Neural cell (in vitro differentiated cells): Measurements from ENCODE around the gene RPS2. TPM values are rescaled to one million over a fixed set of nuclear protein-coding genes. Genes with fewer than 3 reads are reported as not detected.

ENCODE experiments used
- H2AFZ ChIP-seq: fragments of 200-600, 300-800 bp; sonication (generic), shearing (Covaris generic); 2 replicates; pipeline ENCODE4 v1.6.0; 2014; ENCODE audit warnings: low read depth, mild to moderate bottlenecking, antibody characterized with exemption, low read length, moderate library complexity
- H3F3A ChIP-seq: fragments of 200-600 bp; shearing (Covaris generic); 2 replicates; pipeline ENCODE4 v1.6.1; 2016; ENCODE audit warnings: mild to moderate bottlenecking, moderate library complexity, mixed read lengths, antibody characterized with exemption, low read length; ENCODE audit not compliant: insufficient read depth, poor library complexity, severe bottlenecking
- H3K27ac ChIP-seq: fragments of 200-600, 300-800 bp; sonication (generic), shearing (Covaris generic); 2 replicates; pipeline ENCODE4 v1.5.1; 2014; ENCODE audit warnings: mild to moderate bottlenecking, low read length, moderate library complexity
- H3K27me3 ChIP-seq: fragments of 300-800, 200-600 bp; sonication (generic), shearing (Covaris generic); 2 replicates; pipeline ENCODE4 v1.6.0; 2014; ENCODE audit warnings: mild to moderate bottlenecking, low read depth, low read length, moderate library complexity; ENCODE audit not compliant: insufficient read depth
- H3K36me3 ChIP-seq: fragments of 300-800, 200-600 bp; sonication (generic), shearing (Covaris generic); 2 replicates; pipeline ENCODE4 v1.5.1; 2014; ENCODE audit warnings: mild to moderate bottlenecking, antibody characterized with exemption, low read length, moderate library complexity; ENCODE audit not compliant: insufficient read depth
- H3K4me2 ChIP-seq: fragments of 300-800, 200-600 bp; sonication (generic), shearing (Covaris generic); 2 replicates; pipeline ENCODE4 v1.6.0; 2014; ENCODE audit warnings: mild to moderate bottlenecking, low read length
- H3K4me3 ChIP-seq: fragments of 300-800, 200-600 bp; sonication (generic), shearing (Covaris generic); 2 replicates; pipeline ENCODE4 v1.5.1; 2014; ENCODE audit warnings: mild to moderate bottlenecking, low read length, moderate library complexity
- H3K79me2 ChIP-seq: fragments of 200-600 bp; shearing (Covaris generic); replicated peaks from 2 replicates; pipeline ENCODE4 v1.6.0; 2014; ENCODE audit warnings: mild to moderate bottlenecking, low read length, moderate library complexity; ENCODE audit not compliant: insufficient read depth
- H3K9ac ChIP-seq: fragments of 300-800, 200-600 bp; sonication (generic), shearing (Covaris generic); 2 replicates; pipeline ENCODE4 v1.6.1; 2016; ENCODE audit warnings: mild to moderate bottlenecking, low read length, mixed read lengths
- H3K9me2 ChIP-seq: fragments of 200-600 bp; shearing (Covaris generic); 2 replicates; pipeline ENCODE4 v1.6.1; 2016; ENCODE audit warnings: mild to moderate bottlenecking, low read length, mixed read lengths; ENCODE audit not compliant: insufficient read depth
- H3K9me3 ChIP-seq: fragments of 200-600, 300-800 bp; sonication (generic), shearing (Covaris generic); 2 replicates; pipeline ENCODE4 v1.6.1; 2016; ENCODE audit warnings: mild to moderate bottlenecking, mixed run types, low read length, moderate library complexity, mixed read lengths
- H4K20me1 ChIP-seq: fragments of 200-600 bp; shearing (Covaris generic); 2 replicates; pipeline ENCODE4 v1.6.1; 2016; ENCODE audit warnings: mild to moderate bottlenecking, mixed run types; ENCODE audit not compliant: insufficient read depth
- EP300 ChIP-seq: fragments of 450-650 bp; conservative IDR thresholded peaks from 2 replicates; pipeline ENCODE4 v1.6.1; 2014; ENCODE audit warnings: antibody characterized with exemption, mild to moderate bottlenecking, moderate library complexity; ENCODE audit not compliant: poor library complexity, severe bottlenecking
- EZH2 ChIP-seq: fragments of 200-600, 300-800 bp; shearing (Covaris generic), sonication (generic); IDR thresholded peaks from 2 replicates; pipeline ENCODE4 v1.6.1; 2014; ENCODE audit warnings: antibody characterized with exemption, low read length, borderline replicate concordance, mild to moderate bottlenecking; ENCODE audit not compliant: insufficient read depth, poor library complexity, severe bottlenecking
- MXI1 ChIP-seq: fragments of 450-650 bp; conservative IDR thresholded peaks from 2 replicates; pipeline ENCODE4 v1.6.1; 2014; ENCODE audit warnings: antibody characterized with exemption, mild to moderate bottlenecking; ENCODE audit not compliant: poor library complexity, severe bottlenecking
- POLR2AphosphoS5 ChIP-seq: IDR thresholded peaks from 2 replicates; pipeline ENCODE4 v1.6.1; 2012
- RAD21 ChIP-seq: fragments of 450-650 bp; conservative IDR thresholded peaks from 2 replicates; pipeline ENCODE4 v1.6.1; 2014; ENCODE audit warnings: antibody characterized with exemption, mild to moderate bottlenecking, moderate library complexity
- SMC3 ChIP-seq: fragments of 450-650 bp; conservative IDR thresholded peaks from 2 replicates; pipeline ENCODE4 v1.6.1; 2014; ENCODE audit warnings: antibody characterized with exemption, mild to moderate bottlenecking, moderate library complexity; ENCODE audit not compliant: poor library complexity
- TAF1 ChIP-seq: IDR thresholded peaks from 2 replicates; pipeline ENCODE4 v1.6.1; 2012; ENCODE audit warnings: low read depth
- polyA plus RNA-seq: library from polyadenylated mRNA; depleted of rRNA; stranded (reverse); fragments of >200 nt; gene quantifications from 2 replicates; pipeline ENCODE4 v1.2.3, GENCODE V29; 2014
- TF ChIP-seq, protein P1 (sequence below): fragments of 450-650 bp; IDR thresholded peaks from 2 replicates; pipeline ENCODE4 v1.5.1; 2014; ENCODE audit warnings: antibody characterized with exemption, mild to moderate bottlenecking, moderate library complexity; ENCODE audit not compliant: poor library complexity, severe bottlenecking
- TF ChIP-seq, protein P2 (sequence below): IDR thresholded peaks from 2 replicates; pipeline ENCODE4 v1.6.1; 2012; ENCODE audit warnings: borderline replicate concordance

The RPS2 gene
- polyA plus RNA-seq, 1 donor from 2014 or later = 1,393 TPM

DNA sequence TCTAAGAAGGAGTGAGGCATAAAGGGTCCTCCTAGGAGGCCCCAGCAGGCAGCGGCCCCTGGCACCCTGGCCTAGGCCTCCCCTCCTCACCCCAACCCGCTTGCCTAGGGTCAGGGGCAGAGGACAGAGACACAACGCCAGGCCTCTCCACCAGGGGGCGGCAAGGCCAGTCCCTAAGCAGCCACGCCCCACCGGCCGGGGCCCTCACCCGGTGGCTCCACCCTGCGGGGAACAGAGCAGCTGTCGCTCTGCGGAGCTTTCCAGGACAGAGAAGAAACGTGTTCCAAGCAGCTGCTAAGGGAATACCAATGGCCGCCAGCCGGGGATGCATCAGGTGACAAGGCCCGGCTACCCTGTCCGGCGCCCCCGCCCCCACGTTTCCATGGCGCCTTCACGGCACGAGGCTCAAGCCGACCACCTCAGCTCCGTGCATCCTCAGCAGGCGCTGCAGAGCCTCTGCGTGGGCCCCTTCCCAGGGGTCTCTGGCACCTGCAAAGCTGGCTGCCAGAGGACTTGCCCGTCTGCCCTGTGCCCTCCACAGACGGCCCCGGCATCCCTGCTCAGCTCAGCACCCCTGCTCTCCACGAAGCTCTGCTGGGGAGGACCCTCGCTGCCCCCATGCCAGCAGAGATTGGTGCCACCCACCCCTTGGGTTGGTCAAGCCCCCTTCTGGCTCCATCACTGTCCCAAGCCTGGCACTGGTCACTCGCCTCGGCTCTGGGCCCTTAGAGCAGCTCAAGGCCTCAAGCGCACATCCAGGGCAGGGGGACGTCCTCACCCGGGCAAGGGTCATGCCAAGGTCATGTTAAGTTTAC, 39.4 kb upstream of the RPS2 start:
- peaks cover 37% of the 10 kb centered on the region for H3K79me2 ChIP-seq
- no peak for TF ChIP-seq TAF1
- no peak for TF ChIP-seq EP300
- TF ChIP-seq MXI1 = peak; percentile 49
- TF ChIP-seq RAD21 = peak; percentile 53
- TF ChIP-seq SMC3 = peak; percentile 72
- TF ChIP-seq, protein P1, sequence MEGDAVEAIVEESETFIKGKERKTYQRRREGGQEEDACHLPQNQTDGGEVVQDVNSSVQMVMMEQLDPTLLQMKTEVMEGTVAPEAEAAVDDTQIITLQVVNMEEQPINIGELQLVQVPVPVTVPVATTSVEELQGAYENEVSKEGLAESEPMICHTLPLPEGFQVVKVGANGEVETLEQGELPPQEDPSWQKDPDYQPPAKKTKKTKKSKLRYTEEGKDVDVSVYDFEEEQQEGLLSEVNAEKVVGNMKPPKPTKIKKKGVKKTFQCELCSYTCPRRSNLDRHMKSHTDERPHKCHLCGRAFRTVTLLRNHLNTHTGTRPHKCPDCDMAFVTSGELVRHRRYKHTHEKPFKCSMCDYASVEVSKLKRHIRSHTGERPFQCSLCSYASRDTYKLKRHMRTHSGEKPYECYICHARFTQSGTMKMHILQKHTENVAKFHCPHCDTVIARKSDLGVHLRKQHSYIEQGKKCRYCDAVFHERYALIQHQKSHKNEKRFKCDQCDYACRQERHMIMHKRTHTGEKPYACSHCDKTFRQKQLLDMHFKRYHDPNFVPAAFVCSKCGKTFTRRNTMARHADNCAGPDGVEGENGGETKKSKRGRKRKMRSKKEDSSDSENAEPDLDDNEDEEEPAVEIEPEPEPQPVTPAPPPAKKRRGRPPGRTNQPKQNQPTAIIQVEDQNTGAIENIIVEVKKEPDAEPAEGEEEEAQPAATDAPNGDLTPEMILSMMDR = peak; percentile 83
- TF ChIP-seq, protein P2, sequence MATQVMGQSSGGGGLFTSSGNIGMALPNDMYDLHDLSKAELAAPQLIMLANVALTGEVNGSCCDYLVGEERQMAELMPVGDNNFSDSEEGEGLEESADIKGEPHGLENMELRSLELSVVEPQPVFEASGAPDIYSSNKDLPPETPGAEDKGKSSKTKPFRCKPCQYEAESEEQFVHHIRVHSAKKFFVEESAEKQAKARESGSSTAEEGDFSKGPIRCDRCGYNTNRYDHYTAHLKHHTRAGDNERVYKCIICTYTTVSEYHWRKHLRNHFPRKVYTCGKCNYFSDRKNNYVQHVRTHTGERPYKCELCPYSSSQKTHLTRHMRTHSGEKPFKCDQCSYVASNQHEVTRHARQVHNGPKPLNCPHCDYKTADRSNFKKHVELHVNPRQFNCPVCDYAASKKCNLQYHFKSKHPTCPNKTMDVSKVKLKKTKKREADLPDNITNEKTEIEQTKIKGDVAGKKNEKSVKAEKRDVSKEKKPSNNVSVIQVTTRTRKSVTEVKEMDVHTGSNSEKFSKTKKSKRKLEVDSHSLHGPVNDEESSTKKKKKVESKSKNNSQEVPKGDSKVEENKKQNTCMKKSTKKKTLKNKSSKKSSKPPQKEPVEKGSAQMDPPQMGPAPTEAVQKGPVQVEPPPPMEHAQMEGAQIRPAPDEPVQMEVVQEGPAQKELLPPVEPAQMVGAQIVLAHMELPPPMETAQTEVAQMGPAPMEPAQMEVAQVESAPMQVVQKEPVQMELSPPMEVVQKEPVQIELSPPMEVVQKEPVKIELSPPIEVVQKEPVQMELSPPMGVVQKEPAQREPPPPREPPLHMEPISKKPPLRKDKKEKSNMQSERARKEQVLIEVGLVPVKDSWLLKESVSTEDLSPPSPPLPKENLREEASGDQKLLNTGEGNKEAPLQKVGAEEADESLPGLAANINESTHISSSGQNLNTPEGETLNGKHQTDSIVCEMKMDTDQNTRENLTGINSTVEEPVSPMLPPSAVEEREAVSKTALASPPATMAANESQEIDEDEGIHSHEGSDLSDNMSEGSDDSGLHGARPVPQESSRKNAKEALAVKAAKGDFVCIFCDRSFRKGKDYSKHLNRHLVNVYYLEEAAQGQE = no peak
- TF ChIP-seq EZH2 = no peak
- no peak for TF ChIP-seq POLR2AphosphoS5
- no peak overlapping the region for H3K4me2 ChIP-seq
- no peak overlapping the region for H2AFZ ChIP-seq
- H4K20me1 ChIP-seq = peaks cover 5% of the 10 kb centered on the region
- H3K9ac ChIP-seq = peak overlapping the region; percentile 49
- no peaks in the 10 kb centered on the region for H3F3A ChIP-seq
- no peaks in the 10 kb centered on the region for H3K36me3 ChIP-seq
- H3K4me3 ChIP-seq = peak overlapping the region; percentile 50
- H3K9me2 ChIP-seq = no peaks in the 10 kb centered on the region
- no peaks in the 10 kb centered on the region for H3K27me3 ChIP-seq
- no peaks in the 10 kb centered on the region for H3K9me3 ChIP-seq
- H3K27ac ChIP-seq = peak overlapping the region; percentile 28

DNA sequence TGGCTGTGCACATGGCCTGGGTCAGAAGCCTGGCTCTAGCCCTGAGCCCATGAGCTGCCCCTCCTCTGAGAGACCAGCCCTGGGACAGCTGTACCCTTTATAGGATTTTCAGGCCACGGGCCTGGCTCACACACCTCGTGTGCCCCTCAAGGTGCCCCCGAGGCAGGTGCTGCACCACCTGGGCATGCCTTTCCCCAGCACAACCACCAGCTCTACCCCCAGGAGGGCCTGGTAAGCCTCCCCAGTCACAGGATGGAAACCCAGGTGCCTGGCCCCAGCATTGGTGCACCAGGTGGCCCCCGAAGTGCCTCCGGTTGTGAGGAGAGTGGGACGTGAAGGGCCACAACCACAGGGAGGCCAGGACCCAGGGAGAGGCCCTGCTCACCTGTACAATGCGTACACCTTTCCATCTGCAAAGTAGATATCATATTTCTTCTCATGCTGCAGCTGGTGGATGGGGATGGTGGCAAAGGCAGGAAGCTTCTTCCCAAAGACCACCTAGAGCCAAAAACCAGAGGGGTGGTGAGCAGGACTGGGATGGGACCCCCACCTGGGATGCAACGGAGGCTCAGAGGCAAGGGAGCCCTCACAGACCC, 38.7 kb upstream of the RPS2 start:
- Histone ChIP-seq H3K27ac (no peak overlapping the region), H3K9me2 (no peaks in the 10 kb centered on the region), H3K4me3 (peak overlapping the region; percentile 50), H3K9ac (no peak overlapping the region), H3K79me2 (peaks cover 30% of the 10 kb centered on the region), H4K20me1 (peaks cover 5% of the 10 kb centered on the region), H3K9me3 (no peaks in the 10 kb centered on the region), H2AFZ (no peak overlapping the region), H3K27me3 (no peaks in the 10 kb centered on the region), H3F3A (no peaks in the 10 kb centered on the region), H3K36me3 (no peaks in the 10 kb centered on the region), H3K4me2 (no peak overlapping the region)
- TF ChIP-seq TAF1 (no peak), EZH2 (no peak), SMC3 (no peak), EP300 (no peak), MXI1 (no peak), RAD21 (no peak), POLR2AphosphoS5 (no peak)
- TF ChIP-seq, protein P1 = no peak
- TF ChIP-seq, protein P2 = no peak
